HepG2 (cell line): ENCODE measurements around the gene ANKRD29. TPM values are rescaled to one million over a fixed set of nuclear protein-coding genes. Genes with fewer than 3 reads are reported as not detected.

ENCODE experiments used
- ATAC-seq: fragments of 200-7000 bp; cut with Tn5 transposase; 3 replicates; pipeline ENCODE4 v1.9.1; 2020; ENCODE audit warnings: mild to moderate bottlenecking, moderate library complexity
- BruUV-seq: library from RNA; stranded (reverse); fragments of 400-500 nt; replicated peaks from 2 replicates; lab custom pipeline; 2021; lab: Mats Ljungman, UMichigan
- CTCF ChIA-PET: fragments of 300-600 bp; formaldehyde crosslinking; extraction: SDS; loops from one replicate; lab custom pipeline; 2021; ENCODE audit warnings: low total read pairs, inconsistent platforms, low intra/inter-chr PET ratio; lab: Yijun Ruan, JAX
- POLR2A ChIA-PET: fragments of 350-600 bp; sonication (Branson Sonifier 250); formaldehyde crosslinking; loops from one replicate; lab custom pipeline; 2020; ENCODE audit warnings: antibody characterized with exemption, inconsistent platforms; lab: Yijun Ruan, JAX
- DNase-seq: peaks from one replicate; pipeline ENCODE4 v3.0.0-alpha.2; 2015; ENCODE audit warnings: low spot score
- FAIRE-seq: peaks from 3 replicates; lab custom pipeline; 2011; peaks lifted over from hg19 to GRCh38; lab: Jason Lieb, UNC
- H2AFZ ChIP-seq: one replicate; pipeline ENCODE4 v1.6.1; 2011; ENCODE audit warnings: low read length, inconsistent platforms
- H3K27ac ChIP-seq: fragments of 300-600 bp; 3 replicates; pipeline ENCODE4 v1.8.0; 2011; ENCODE audit warnings: mixed run types, mild to moderate bottlenecking, mixed read lengths, low read length, inconsistent platforms; ENCODE audit not compliant: insufficient read depth; ENCODE audit errors: extremely low read length
- H3K27me3 ChIP-seq, 2 experiments: fragments of 200-600 bp in 1 of 2; 2 replicates in 1 of 2; 3 replicates in 1 of 2; pipeline versions ENCODE4 v1.6.0 to v1.8.0; 2011; ENCODE audit warnings: low read length in 2 of 2, mild to moderate bottlenecking in 2 of 2, moderate library complexity in 2 of 2, inconsistent platforms in 1 of 2; ENCODE audit not compliant: insufficient read depth in 2 of 2, control insufficient read depth in 1 of 2
- H3K36me3 ChIP-seq, 2 experiments: fragments of 200-600 bp in 1 of 2; replicated peaks in 1 of 2; 2 replicates in 1 of 2; 3 replicates in 1 of 2; pipeline versions ENCODE4 v1.5.1 to v1.8.0; 2011; ENCODE audit warnings: low read length in 2 of 2, inconsistent platforms in 1 of 2; ENCODE audit not compliant: insufficient read depth in 2 of 2, control insufficient read depth in 1 of 2
- H3K4me1 ChIP-seq: 2 replicates; pipeline ENCODE4 v1.5.1; 2012; ENCODE audit warnings: low read length, inconsistent platforms; ENCODE audit not compliant: insufficient read depth
- H3K4me2 ChIP-seq: 2 replicates; pipeline ENCODE4 v1.6.0; 2011; ENCODE audit warnings: low read depth, low read length, inconsistent platforms
- H3K4me3 ChIP-seq, 3 experiments: fragments of 200-600 bp in 1 of 3; sonication (generic), shearing (Covaris generic) in 1 of 3; replicated peaks in 1 of 3; 2 replicates each; pipeline ENCODE4 v1.5.1; 2011 to 2016; ENCODE audit warnings: low read length in 3 of 3, inconsistent platforms in 2 of 3, low read depth in 2 of 3, mild to moderate bottlenecking in 2 of 3, control low read depth in 1 of 3, mixed read lengths in 1 of 3; ENCODE audit not compliant: insufficient read depth in 1 of 3
- H3K79me2 ChIP-seq: one replicate; pipeline ENCODE4 v1.6.1; 2011; ENCODE audit warnings: low read length, inconsistent platforms; ENCODE audit not compliant: insufficient read depth
- H3K9ac ChIP-seq: 2 replicates; pipeline ENCODE4 v1.6.0; 2011; ENCODE audit warnings: mild to moderate bottlenecking, low read depth, low read length, inconsistent platforms; ENCODE audit not compliant: insufficient read depth
- H3K9me3 ChIP-seq: 2 replicates; pipeline ENCODE4 v1.5.1; 2012; ENCODE audit warnings: mild to moderate bottlenecking, low read length
- H4K20me1 ChIP-seq: 2 replicates; pipeline ENCODE4 v1.6.0; 2011; ENCODE audit warnings: inconsistent platforms, mild to moderate bottlenecking, low read length, moderate library complexity; ENCODE audit not compliant: insufficient read depth
- FOSL1 ChIP-seq: sonication (generic); formaldehyde crosslinking; IDR thresholded peaks from 2 replicates; pipeline ENCODE4 v1.9.0; 2021; ENCODE audit warnings: missing genetic modification reagents, borderline replicate concordance
- GATA4 ChIP-seq: sonication (generic); IDR thresholded peaks from 2 replicates; pipeline ENCODE4 v1.6.1; 2016; ENCODE audit warnings: antibody characterized with exemption, low read depth, borderline replicate concordance
- MTERF4 ChIP-seq: sonication (generic); formaldehyde crosslinking; IDR thresholded peaks from 2 replicates; pipeline ENCODE4 v1.8.0; 2023; ENCODE audit warnings: mild to moderate bottlenecking, missing genetic modification reagents
- PRDM10 ChIP-seq: sonication (generic); formaldehyde crosslinking; IDR thresholded peaks from 2 replicates; pipeline ENCODE4 v1.4.0; 2020; ENCODE audit warnings: low read depth, missing genetic modification reagents
- TBX3 ChIP-seq: fragments of 450-650 bp; IDR thresholded peaks from 2 replicates; pipeline ENCODE4 v1.6.1; 2017; ENCODE audit warnings: antibody characterized with exemption, mild to moderate bottlenecking, inconsistent platforms, borderline replicate concordance
- THYN1 ChIP-seq: sonication (generic); formaldehyde crosslinking; IDR thresholded peaks from 2 replicates; pipeline ENCODE4 v1.8.1; 2023; ENCODE audit warnings: low read depth, mild to moderate bottlenecking, moderate library complexity, missing genetic modification reagents, borderline replicate concordance
- UBTF ChIP-seq: sonication (generic); formaldehyde crosslinking; IDR thresholded peaks from 2 replicates; pipeline ENCODE4 v1.4.0; 2020; ENCODE audit warnings: mild to moderate bottlenecking, missing genetic modification reagents
- ZFAT ChIP-seq: sonication (generic); formaldehyde crosslinking; conservative IDR thresholded peaks from 2 replicates; pipeline ENCODE4 v1.8.1; 2023; ENCODE audit warnings: missing genetic modification reagents, inconsistent platforms
- ZMAT5 ChIP-seq: sonication (generic); formaldehyde crosslinking; IDR thresholded peaks from 2 replicates; pipeline ENCODE4 v1.5.0; 2020; ENCODE audit warnings: mild to moderate bottlenecking, low read depth, missing genetic modification reagents, borderline replicate concordance
- ZNF17 ChIP-seq: sonication (generic); formaldehyde crosslinking; IDR thresholded peaks from 2 replicates; pipeline ENCODE4 v1.5.0; 2020; ENCODE audit warnings: mild to moderate bottlenecking, missing genetic modification reagents
- ZNF30 ChIP-seq: sonication (generic); formaldehyde crosslinking; IDR thresholded peaks from 2 replicates; pipeline ENCODE4 v1.5.0; 2020; ENCODE audit warnings: mild to moderate bottlenecking, missing genetic modification reagents
- ZNF563 ChIP-seq: sonication (generic); formaldehyde crosslinking; IDR thresholded peaks from 2 replicates; pipeline ENCODE4 v1.8.0; 2022; ENCODE audit warnings: mild to moderate bottlenecking, moderate library complexity, missing genetic modification reagents
- ZNF576 ChIP-seq: sonication (generic); formaldehyde crosslinking; IDR thresholded peaks from 2 replicates; pipeline ENCODE4 v1.4.0; 2020; ENCODE audit warnings: mild to moderate bottlenecking, missing genetic modification reagents
- ZNF674 ChIP-seq: sonication (generic); formaldehyde crosslinking; IDR thresholded peaks from 2 replicates; pipeline ENCODE4 v1.5.0; 2020; ENCODE audit warnings: low read depth, mild to moderate bottlenecking, missing genetic modification reagents
- ZSCAN30 ChIP-seq: sonication (generic); formaldehyde crosslinking; IDR thresholded peaks from 2 replicates; pipeline ENCODE4 v1.5.0; 2020; ENCODE audit warnings: mild to moderate bottlenecking, missing genetic modification reagents
- WGBS: methylation state at CpG from one replicate; pipeline ENCODE4 v1.1.6; 2017; ENCODE audit warnings: low lambda C conversion rate; 5-methylcytosine and 5-hydroxymethylcytosine counted together
- in situ Hi-C: cut with HindIII; loops from 2 replicates; pipeline ENCODE4 v1.10.0; 2017; ENCODE audit warnings: low pct_unique_long_range_greater_than_20kb; ENCODE audit not compliant: extremely low pct_ligation_motif_present
- intact Hi-C: fragments of 100-400 bp; cut with micrococcal nuclease; formaldehyde crosslinking; loops from one replicate; pipeline ENCODE4 v1.10.0; 2022; ENCODE audit not compliant: unreplicated experiment
- polyA plus RNA-seq, 8 experiments: library from polyadenylated mRNA; depleted of rRNA in 3 of 8; stranded (reverse) in 7 of 8; unstranded in 1 of 8; fragments of >200 nt; fragmentation: Illumina TruSeq in 4 of 8; extraction: Trizol in 4 of 8; gene quantifications; 2 replicates each; pipeline versions ENCODE4 v1.2.1 to v1.2.3, GENCODE V29; 2011 to 2016; ENCODE audit warnings: low read depth in 4 of 8, missing spikeins in 1 of 8, mixed read lengths in 1 of 8; ENCODE audit not compliant: insufficient read depth in 1 of 8
- total RNA-seq, 5 experiments: library from RNA; depleted of rRNA; stranded (reverse); fragments of >200 nt; fragmentation: Illumina TruSeq; extraction: Trizol; gene quantifications; 2 replicates each; pipeline ENCODE4 v1.2.3, GENCODE V29; 2016; ENCODE audit warnings: low read depth in 1 of 5

The ANKRD29 gene
- total and polyA plus RNA-seq, 2 of the 13 experiments (the other 11 are each of a cell fraction or from before 2014, with no cell fraction given) = not detected

- TF ChIP-seq FOSL1 (CRISPR knock-in tag) = no peak
- 0 out of 2 replicates have a peak, but pooled peaks have one; percentile 52 for TF ChIP-seq THYN1
- no peak for TF ChIP-seq ZMAT5 (CRISPR knock-in tag)
- TF ChIP-seq PRDM10 = no peak
- TF ChIP-seq ZNF30 (CRISPR knock-in tag) = 0 out of 2 replicates have a peak, but pooled peaks have one; percentile 60
- TF ChIP-seq ZSCAN30 (CRISPR knock-in tag) = 0 out of 2 replicates have a peak, but pooled peaks have one; percentile 47
- no peak for TF ChIP-seq ZFAT (CRISPR knock-in tag)
- TF ChIP-seq MTERF4 (CRISPR knock-in tag) = peak; percentile 71; the same call in 1 of the 2 replicates
- TF ChIP-seq ZNF563 (CRISPR knock-in tag) = 0 out of 2 replicates have a peak, but pooled peaks have one; percentile 18
- TF ChIP-seq GATA4 = no peak
- TF ChIP-seq TBX3 = no peak
- no peak for TF ChIP-seq ZNF576 (CRISPR knock-in tag)
- no peak for TF ChIP-seq UBTF (CRISPR knock-in tag)
- peak; percentile 47; the same call in 1 of the 2 replicates for TF ChIP-seq ZNF17 (CRISPR knock-in tag)
- peak; percentile 68; the same call in 1 of the 2 replicates for TF ChIP-seq ZNF674 (CRISPR knock-in tag)
- TF ChIP-seq, all 625 proteins: peak for 7
- ChIA-PET CTCF (interaction anchor here (1.1 kb wide), 1 partner anchor 70 kb away, joined by 4 read pairs; no protein-coding TSS in a partner anchor), POLR2A (interaction anchor here (0.7 to 3.3 kb wide), 7 partner anchors 16 to 405 kb away, joined by 3 to 25 read pairs (median 5); partner anchors contain the start of gene RMC1)
- Histone ChIP-seq H3K9ac (peak overlapping the region; percentile 100), H3K4me3 (peak overlapping the region; percentile 85 to 99 (median 96)), H2AFZ (no peak overlapping the region), H3K79me2 (peaks cover 52% of the 10 kb centered on the region), H4K20me1 (peaks cover 18% of the 10 kb centered on the region), H3K27ac (peak overlapping the region; percentile 100), H3K9me3 (no peaks in the 10 kb centered on the region), H3K36me3 (peaks cover 3 to 13% of the 10 kb centered on the region in 2 experiments; a peak in 4 of 5 replicates), H3K27me3 (peaks cover 0 to 5% of the 10 kb centered on the region in 2 experiments; a peak in 1 of 5 replicates), H3K4me1 (peaks cover 64% of the 10 kb centered on the region), H3K4me2 (peak overlapping the region; percentile 78)
- intact Hi-C loops = loop anchor here (1.0 to 2.0 kb wide), 2 partner anchors 30 to 41 kb away; no protein-coding TSS in a partner anchor
- in situ Hi-C loops = loop anchor here (5.0 kb wide), 2 partner anchors 39 to 69 kb away; no protein-coding TSS in a partner anchor
- DNase-seq = no peak
- no peak for ATAC-seq
- WGBS = 0% methylated on average over 2 of the region's 14 CpGs
- TSS peak; percentile 78 for BruUV-seq
- FAIRE-seq = no peak
Observed at GRCh38 chr18:23585897-23586248, 76.8 kb downstream of the ANKRD29 start.
